ENCODE results near the gene IFNA2.
A peak's percentile ranks its signal among the peaks of the same experiment; 100 is the strongest.
"Not testable (repeated sequence)": the region's sequence is repeated elsewhere in the genome, so short reads cannot be mapped to it uniquely, and the experiment has no call there.

The IFNA2 gene

GRCh38 chr9:21385131-21385670 lies at the start of gene IFNA2:
TSS of gene IFNA2 (minus strand) at chr9:21385398. CDS start at chr9:21385329, 69 bp downstream.
- DNase-seq, result no peak

DNA sequence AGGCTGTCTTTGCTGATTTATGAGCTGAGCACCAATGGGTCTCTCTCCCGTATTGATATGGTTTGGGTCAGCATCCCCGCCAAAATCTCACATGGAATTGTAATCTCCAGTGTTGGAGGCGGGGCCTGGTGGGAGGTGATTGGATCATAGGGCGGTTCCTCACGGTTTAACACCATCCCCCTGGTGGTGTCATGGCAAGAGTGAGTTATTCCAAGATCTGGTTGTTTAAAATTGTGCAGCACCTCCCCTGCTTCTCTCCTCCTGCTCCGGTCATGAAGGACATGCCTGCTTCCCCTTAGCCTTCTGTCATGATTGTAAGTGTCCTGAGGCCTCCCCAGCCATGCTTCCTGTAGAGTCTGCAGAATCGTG lies 49.8 kb upstream of the IFNA2 start:
- DNase-seq, result not testable (repeated sequence)

DNA sequence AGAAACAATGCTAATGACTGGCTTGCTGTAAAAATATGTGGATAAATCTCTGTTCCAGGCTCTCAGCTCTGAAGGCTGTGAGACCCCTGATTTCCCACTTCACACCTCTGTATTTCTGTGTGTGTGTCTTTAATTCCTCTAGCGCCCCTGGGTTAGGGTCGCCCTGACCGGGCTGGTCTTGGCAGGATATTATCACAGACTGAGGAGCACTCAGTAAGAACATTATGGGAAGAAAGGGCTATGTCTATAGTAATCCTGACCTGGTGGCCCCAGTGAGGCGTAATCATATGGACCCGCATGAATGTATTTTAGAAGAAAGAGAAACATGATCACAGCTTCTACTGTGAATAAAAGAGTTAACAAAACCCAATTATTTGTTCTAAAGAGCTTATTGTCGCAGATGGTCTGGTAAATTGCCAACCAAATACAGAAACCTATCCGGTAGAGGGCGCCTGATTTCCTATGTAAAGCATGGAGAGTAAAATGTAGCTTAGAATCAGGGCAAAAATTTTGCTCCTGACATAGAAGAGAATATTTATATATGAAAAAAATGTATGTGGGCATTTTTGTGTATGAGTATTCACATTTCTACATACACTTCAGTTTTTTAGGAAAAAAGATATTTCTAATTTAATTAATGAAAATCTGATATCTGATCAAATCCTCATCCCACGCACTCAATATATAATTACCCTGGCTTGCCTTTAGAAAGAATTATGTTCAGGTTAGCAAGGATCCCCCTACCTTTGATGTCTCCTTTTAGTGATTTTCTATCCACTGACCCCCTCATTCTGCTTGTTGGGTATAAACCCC lies 49.2 kb upstream of the IFNA2 start:
- DNase-seq, result peak in 25 of 56 donors; percentile 3 to 83 (median 14)

- peak in 1 of 56 donors; percentile 3 for DNase-seq
These were observed 47.7 kb upstream of the IFNA2 start for GRCh38 chr9:21432672-21433425.

DNA sequence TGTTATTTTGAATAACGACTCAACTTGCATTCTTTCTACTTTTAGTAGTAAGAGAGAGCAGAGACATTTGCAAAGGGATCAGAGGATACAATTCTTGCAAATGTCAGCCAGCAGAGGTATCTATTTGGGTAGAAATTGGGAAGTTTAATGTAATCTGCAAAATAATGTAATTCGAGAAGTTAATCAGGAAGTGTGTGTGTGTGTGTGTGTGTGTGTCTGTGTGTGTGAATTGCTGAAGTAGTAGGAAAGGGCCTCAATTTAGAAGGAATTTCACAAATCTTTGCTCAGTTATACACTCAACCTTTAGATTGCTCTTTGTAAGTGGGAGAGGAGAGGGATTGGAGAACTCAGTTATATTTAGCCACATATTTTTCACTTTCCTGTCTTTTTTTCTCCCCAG lies 44.0 kb upstream of the IFNA2 start:
- no peak for DNase-seq

GRCh38 chr9:21428235-21428634 lies 43.0 kb upstream of the IFNA2 start:
- DNase-seq, result no peak

DNA sequence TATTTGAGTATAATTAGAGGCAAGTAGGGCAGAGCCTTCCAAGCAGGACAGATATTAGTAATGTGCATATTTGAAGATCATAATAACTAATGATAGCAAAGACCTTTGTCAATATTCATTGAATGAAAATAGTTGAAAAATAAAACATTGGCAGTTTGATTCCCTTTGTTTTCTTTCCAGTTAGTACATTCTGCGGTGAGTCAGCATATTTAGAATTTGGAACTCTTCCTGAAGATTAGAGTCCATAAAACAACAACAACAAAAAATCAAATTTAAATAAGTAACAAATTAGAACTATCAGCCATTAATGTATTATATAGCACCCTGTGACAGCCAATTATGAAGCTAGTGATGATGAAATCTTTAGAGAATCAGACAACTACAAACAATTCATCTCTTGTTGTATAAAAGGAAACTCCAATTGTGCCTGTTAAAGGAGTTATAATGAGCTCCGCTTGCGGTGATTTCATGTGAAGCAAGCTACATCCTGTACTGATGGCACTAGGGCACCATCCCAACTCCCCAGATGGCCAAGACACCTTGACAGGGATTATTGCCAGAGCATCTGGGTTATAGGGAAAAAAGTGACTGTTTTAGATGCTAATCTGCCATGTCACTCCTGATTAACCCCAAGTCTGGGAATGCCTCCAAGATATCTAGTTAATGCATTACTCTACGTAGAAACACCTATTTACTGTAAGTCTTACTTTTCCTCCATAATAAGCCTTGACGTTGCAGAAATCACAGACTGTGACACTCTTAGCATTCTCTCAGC lies 30.5 kb upstream of the IFNA2 start:
- no peak for DNase-seq

DNA sequence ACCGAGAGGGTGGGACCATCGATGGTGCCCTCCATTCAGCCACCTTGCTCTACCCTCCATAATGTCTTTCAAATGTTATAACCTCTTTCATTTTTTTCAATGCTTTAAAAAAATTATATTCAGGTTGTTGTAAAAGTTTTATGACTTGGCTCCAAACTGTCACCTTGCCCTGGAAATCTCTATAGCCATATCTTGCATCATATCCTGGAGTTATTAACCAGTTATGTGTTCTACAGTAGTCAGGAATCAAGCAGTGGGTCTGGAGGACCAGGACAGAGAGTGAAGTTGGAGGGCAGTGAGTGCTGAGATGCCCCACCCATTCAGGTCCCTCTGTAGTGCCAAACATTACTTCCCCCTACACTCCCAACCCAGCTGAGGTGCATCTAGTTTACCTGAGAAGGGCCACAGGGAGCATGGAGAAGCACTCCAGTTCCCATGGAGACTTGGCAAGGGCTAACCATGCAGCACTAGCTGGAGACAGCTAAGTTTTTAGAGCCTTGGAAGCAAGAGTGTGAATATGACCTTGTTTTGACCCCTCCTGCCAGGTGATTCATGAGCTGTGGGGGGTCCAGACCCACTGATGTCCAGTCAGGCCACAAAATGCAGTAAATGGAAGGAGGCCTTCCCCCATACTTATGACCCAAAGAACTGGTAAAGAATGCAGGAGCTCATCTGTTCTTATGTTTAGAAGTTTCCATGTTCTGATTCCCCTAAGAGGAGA lies 29.2 kb upstream of the IFNA2 start:
- DNase-seq, result no peak

GRCh38 chr9:21413624-21414023 lies 28.4 kb upstream of the IFNA2 start:
- peak in 18 of 56 donors; percentile 1 to 51 (median 10) for DNase-seq

DNA sequence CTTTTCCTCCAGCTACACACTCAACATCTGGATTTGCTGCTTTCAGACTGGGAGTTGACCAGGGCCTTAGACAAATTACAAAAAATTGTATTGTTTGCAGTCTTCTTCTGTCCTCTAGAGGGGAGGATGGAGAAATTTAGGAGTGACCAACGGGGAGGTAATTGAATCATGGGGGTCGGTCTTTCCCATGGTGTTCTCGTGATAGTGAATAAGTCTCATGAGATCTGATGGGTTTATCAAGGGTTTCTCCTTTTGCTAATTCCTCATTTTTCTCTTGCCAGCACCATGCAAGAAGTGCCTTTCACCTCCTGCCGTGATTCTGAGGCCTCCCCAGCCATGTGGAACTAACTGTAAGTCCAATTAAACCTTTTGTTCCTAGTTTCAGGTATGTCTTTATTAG lies 28.0 kb upstream of the IFNA2 start:
- no peak for DNase-seq

GRCh38 chr9:21412107-21412506 lies 26.9 kb upstream of the IFNA2 start:
- DNase-seq, result no peak

DNA sequence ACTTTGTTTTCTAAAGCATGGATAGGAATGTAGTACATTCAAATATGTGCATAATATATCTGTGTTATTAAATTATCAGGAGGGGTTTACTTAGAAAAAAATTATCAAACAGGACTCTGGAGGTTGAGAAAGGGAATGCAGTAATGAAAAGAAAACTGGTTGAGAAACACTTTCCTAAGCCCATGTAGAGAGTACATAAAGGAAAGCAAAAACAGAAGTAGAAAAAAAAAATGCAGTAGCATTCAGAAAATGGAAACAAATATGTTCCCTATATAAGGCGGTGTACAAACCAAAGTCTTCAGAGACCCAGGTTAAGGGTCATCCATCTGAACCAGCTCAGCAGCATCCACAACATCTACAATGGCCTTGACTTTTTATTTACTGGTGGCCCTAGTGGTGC lies 23.6 kb upstream of the IFNA2 start, which contains the start of gene IFNA8:
IFNA8 (plus strand) TSS at position 301 of the 400 bp plus-strand sequence; CDS start at position 361, 60 bp downstream.
- DNase-seq, result no peak

GRCh38 chr9:21404146-21404545 lies 18.9 kb upstream of the IFNA2 start:
- no peak for DNase-seq

GRCh38 chr9:21402386-21403251 lies 17.4 kb upstream of the IFNA2 start:
- DNase-seq, result peak in 30 of 56 donors; percentile 4 to 68 (median 28)

DNA sequence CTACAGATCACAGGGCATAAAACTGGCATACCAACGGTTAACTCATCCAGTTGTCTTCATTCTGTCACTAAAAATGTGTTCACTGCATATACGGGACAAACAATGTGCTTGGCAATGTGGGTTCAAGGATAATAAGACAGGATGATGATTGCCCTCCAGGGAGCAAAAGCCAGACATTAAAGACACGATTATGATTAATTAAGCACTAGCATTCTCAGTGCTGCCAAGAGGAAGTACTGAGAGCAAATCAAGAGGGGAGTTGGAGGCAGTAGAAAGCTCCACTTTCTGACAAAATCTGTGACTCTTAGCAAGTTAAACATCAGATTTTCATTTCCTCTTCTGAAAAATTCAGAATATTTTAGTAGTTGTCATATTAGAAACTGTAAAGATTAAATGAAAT lies 14.8 kb upstream of the IFNA2 start:
- no peak for DNase-seq

GRCh38 chr9:21398955-21399489 lies 13.8 kb upstream of the IFNA2 start:
- peak in 1 of 56 donors; percentile 5 for DNase-seq

- peak in 39 of 56 donors; percentile 5 to 78 (median 39) for DNase-seq
These were observed 10.8 kb upstream of the IFNA2 start for GRCh38 chr9:21395778-21396717.

DNA sequence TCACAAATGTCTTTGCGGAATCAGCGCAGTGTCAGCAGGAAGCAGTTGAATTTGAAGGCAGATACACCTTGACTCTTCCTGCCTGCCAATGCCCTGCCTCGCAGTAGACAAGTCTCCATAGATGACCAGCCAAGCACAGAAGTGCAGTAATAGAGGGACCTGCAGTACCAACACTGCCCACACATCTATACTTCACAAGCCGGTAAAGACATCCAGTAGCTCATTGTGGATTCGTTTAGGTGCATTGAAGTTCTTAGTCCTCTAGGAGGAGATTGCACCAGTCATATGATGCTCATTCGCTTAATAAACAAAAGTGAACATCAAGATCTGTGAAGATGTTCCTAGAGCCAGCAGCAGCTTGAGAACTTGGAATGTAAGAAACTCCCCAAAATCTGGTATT lies 7.1 kb upstream of the IFNA2 start:
- no peak for DNase-seq

Data from amygdala (tissue), 56 donors.